Measurements from ENCODE around the gene FAM171A1.

FAM171A1 gene

GRCh38 chr10:15265056-15265455 is 106.0 kb downstream of the FAM171A1 start:
- Histone ChIP-seq H3K36me3 (ENCODE audit: insufficient read depth, low read length) (no peaks in the 10 kb centered on the region), H3K27ac (no peak overlapping the region), H3K9me3 (ENCODE audit: low read depth, low read length) (no peaks in the 10 kb centered on the region), H3K4me3 (no peak overlapping the region), H3K9ac (ENCODE audit: insufficient read length) (no peak overlapping the region)
- no peak for DNase-seq (ENCODE audit: low read depth, low spot score)
- TF ChIP-seq EZH2 (IDR thresholded peaks at IDR 0.05): no peak
- TF ChIP-seq FOXP2 (optimal IDR thresholded peaks at IDR 0.05; ENCODE audit: control extremely low read depth, extremely low read length, insufficient read depth): no peak
- TF ChIP-seq POLR2AphosphoS5 (IDR thresholded peaks at IDR 0.05; ENCODE audit: borderline replicate concordance, low read depth, low read length): no peak

- TF ChIP-seq FOXP2 (optimal IDR thresholded peaks at IDR 0.05; ENCODE audit: control extremely low read depth, extremely low read length, insufficient read depth) (no peak), EZH2 (IDR thresholded peaks at IDR 0.05) (no peak), POLR2AphosphoS5 (IDR thresholded peaks at IDR 0.05; ENCODE audit: borderline replicate concordance, low read depth, low read length) (no peak)
Observed at GRCh38 chr10:15263657-15264323, 107.3 kb downstream of the FAM171A1 start.

GRCh38 chr10:15262036-15262713 is 108.9 kb downstream of the FAM171A1 start:
- Histone ChIP-seq H3K36me3 (ENCODE audit: insufficient read depth, low read length) (no peaks in the 10 kb centered on the region), H3K9ac (ENCODE audit: insufficient read length) (no peak overlapping the region), H3K27ac (no peak overlapping the region), H3K9me3 (ENCODE audit: low read depth, low read length) (no peaks in the 10 kb centered on the region), H3K4me3 (no peak overlapping the region)
- TF ChIP-seq FOXP2 (optimal IDR thresholded peaks at IDR 0.05; ENCODE audit: control extremely low read depth, extremely low read length, insufficient read depth) (no peak), EZH2 (IDR thresholded peaks at IDR 0.05) (no peak), POLR2AphosphoS5 (IDR thresholded peaks at IDR 0.05; ENCODE audit: borderline replicate concordance, low read depth, low read length) (no peak)
- DNase-seq (ENCODE audit: low read depth, low spot score): no peak

More at GRCh38 chr10:15263657-15264323, 107.3 kb downstream of the FAM171A1 start:
- Histone ChIP-seq H3K27ac (no peak overlapping the region), H3K4me3 (no peak overlapping the region), H3K36me3 (ENCODE audit: insufficient read depth, low read length) (no peaks in the 10 kb centered on the region), H3K9me3 (ENCODE audit: low read depth, low read length) (no peaks in the 10 kb centered on the region), H3K9ac (ENCODE audit: insufficient read length) (no peak overlapping the region)
- no peak for DNase-seq (ENCODE audit: low read depth, low spot score)

GRCh38 chr10:15259136-15259535 is 112.0 kb downstream of the FAM171A1 start:
- H3K9me3 ChIP-seq (ENCODE audit: low read depth, low read length): no peaks in the 10 kb centered on the region
- TF ChIP-seq EZH2 (IDR thresholded peaks at IDR 0.05) (no peak), FOXP2 (optimal IDR thresholded peaks at IDR 0.05; ENCODE audit: control extremely low read depth, extremely low read length, insufficient read depth) (no peak), POLR2AphosphoS5 (IDR thresholded peaks at IDR 0.05; ENCODE audit: borderline replicate concordance, low read depth, low read length) (no peak)
- no peaks in the 10 kb centered on the region for H3K36me3 ChIP-seq (ENCODE audit: insufficient read depth, low read length)
- DNase-seq (ENCODE audit: low read depth, low spot score): no peak
- no peak overlapping the region for H3K9ac ChIP-seq (ENCODE audit: insufficient read length)
- H3K27ac ChIP-seq: no peak overlapping the region
- H3K4me3 ChIP-seq: no peak overlapping the region

GRCh38 chr10:15258255-15258654 is 112.8 kb downstream of the FAM171A1 start:
- no peak for DNase-seq (ENCODE audit: low read depth, low spot score)
- no peaks in the 10 kb centered on the region for H3K36me3 ChIP-seq (ENCODE audit: insufficient read depth, low read length)
- no peak overlapping the region for H3K9ac ChIP-seq (ENCODE audit: insufficient read length)
- H3K9me3 ChIP-seq (ENCODE audit: low read depth, low read length): no peaks in the 10 kb centered on the region
- H3K27ac ChIP-seq: no peak overlapping the region
- H3K4me3 ChIP-seq: no peak overlapping the region
- no peak for TF ChIP-seq FOXP2 (optimal IDR thresholded peaks at IDR 0.05; ENCODE audit: control extremely low read depth, extremely low read length, insufficient read depth)
- TF ChIP-seq POLR2AphosphoS5 (IDR thresholded peaks at IDR 0.05; ENCODE audit: borderline replicate concordance, low read depth, low read length): no peak
- no peak for TF ChIP-seq EZH2 (IDR thresholded peaks at IDR 0.05)

- Histone ChIP-seq H3K9me3 (ENCODE audit: low read depth, low read length) (no peaks in the 10 kb centered on the region), H3K4me3 (no peak overlapping the region), H3K27ac (no peak overlapping the region), H3K9ac (ENCODE audit: insufficient read length) (no peak overlapping the region), H3K36me3 (ENCODE audit: insufficient read depth, low read length) (no peaks in the 10 kb centered on the region)
- TF ChIP-seq FOXP2 (optimal IDR thresholded peaks at IDR 0.05; ENCODE audit: control extremely low read depth, extremely low read length, insufficient read depth): no peak
- no peak for TF ChIP-seq EZH2 (IDR thresholded peaks at IDR 0.05)
- TF ChIP-seq POLR2AphosphoS5 (IDR thresholded peaks at IDR 0.05; ENCODE audit: borderline replicate concordance, low read depth, low read length): no peak
- no peak for DNase-seq (ENCODE audit: low read depth, low spot score)
Observed at GRCh38 chr10:15255961-15256360, 115.1 kb downstream of the FAM171A1 start.

- Histone ChIP-seq H3K4me3 (no peak overlapping the region), H3K27ac (no peak overlapping the region), H3K9ac (ENCODE audit: insufficient read length) (no peak overlapping the region), H3K9me3 (ENCODE audit: low read depth, low read length) (no peaks in the 10 kb centered on the region), H3K36me3 (ENCODE audit: insufficient read depth, low read length) (no peaks in the 10 kb centered on the region)
- no peak for DNase-seq (ENCODE audit: low read depth, low spot score)
- TF ChIP-seq POLR2AphosphoS5 (IDR thresholded peaks at IDR 0.05; ENCODE audit: borderline replicate concordance, low read depth, low read length): no peak
- TF ChIP-seq EZH2 (IDR thresholded peaks at IDR 0.05): no peak
- no peak for TF ChIP-seq FOXP2 (optimal IDR thresholded peaks at IDR 0.05; ENCODE audit: control extremely low read depth, extremely low read length, insufficient read depth)
Observed at GRCh38 chr10:15254808-15255648, 116.1 kb downstream of the FAM171A1 start.

Measured in SK-N-MC (cell line).